HepG2 (cell line): ENCODE data around the gene TTC29. TPM values are rescaled to one million over a fixed set of nuclear protein-coding genes. Genes with fewer than 3 reads are reported as not detected.

Experiments
- ATAC-seq: fragments of 200-7000 bp; cut with Tn5 transposase; 3 replicates; pipeline ENCODE4 v1.9.1; 2020; ENCODE audit warnings: mild to moderate bottlenecking, moderate library complexity
- BruUV-seq: library from RNA; stranded (reverse); fragments of 400-500 nt; replicated peaks from 2 replicates; lab custom pipeline; 2021; lab: Mats Ljungman, UMichigan
- CTCF ChIA-PET: fragments of 300-600 bp; formaldehyde crosslinking; extraction: SDS; loops from one replicate; lab custom pipeline; 2021; ENCODE audit warnings: low total read pairs, inconsistent platforms, low intra/inter-chr PET ratio; lab: Yijun Ruan, JAX
- POLR2A ChIA-PET: fragments of 350-600 bp; sonication (Branson Sonifier 250); formaldehyde crosslinking; loops from one replicate; lab custom pipeline; 2020; ENCODE audit warnings: antibody characterized with exemption, inconsistent platforms; lab: Yijun Ruan, JAX
- DNase-seq: peaks from one replicate; pipeline ENCODE4 v3.0.0-alpha.2; 2015; ENCODE audit warnings: low spot score
- FAIRE-seq: peaks from 3 replicates; lab custom pipeline; 2011; peaks lifted over from hg19 to GRCh38; lab: Jason Lieb, UNC
- H2AFZ ChIP-seq: one replicate; pipeline ENCODE4 v1.6.1; 2011; ENCODE audit warnings: low read length, inconsistent platforms
- H3K27ac ChIP-seq: fragments of 300-600 bp; 3 replicates; pipeline ENCODE4 v1.8.0; 2011; ENCODE audit warnings: mixed run types, mild to moderate bottlenecking, mixed read lengths, low read length, inconsistent platforms; ENCODE audit not compliant: insufficient read depth; ENCODE audit errors: extremely low read length
- H3K27me3 ChIP-seq, 2 experiments: fragments of 200-600 bp in 1 of 2; 2 replicates in 1 of 2; 3 replicates in 1 of 2; pipeline versions ENCODE4 v1.6.0 to v1.8.0; 2011; ENCODE audit warnings: low read length in 2 of 2, mild to moderate bottlenecking in 2 of 2, moderate library complexity in 2 of 2, inconsistent platforms in 1 of 2; ENCODE audit not compliant: insufficient read depth in 2 of 2, control insufficient read depth in 1 of 2
- H3K36me3 ChIP-seq, 2 experiments: fragments of 200-600 bp in 1 of 2; replicated peaks in 1 of 2; 2 replicates in 1 of 2; 3 replicates in 1 of 2; pipeline versions ENCODE4 v1.5.1 to v1.8.0; 2011; ENCODE audit warnings: low read length in 2 of 2, inconsistent platforms in 1 of 2; ENCODE audit not compliant: insufficient read depth in 2 of 2, control insufficient read depth in 1 of 2
- H3K4me1 ChIP-seq: 2 replicates; pipeline ENCODE4 v1.5.1; 2012; ENCODE audit warnings: low read length, inconsistent platforms; ENCODE audit not compliant: insufficient read depth
- H3K4me2 ChIP-seq: 2 replicates; pipeline ENCODE4 v1.6.0; 2011; ENCODE audit warnings: low read depth, low read length, inconsistent platforms
- H3K4me3 ChIP-seq, 3 experiments: fragments of 200-600 bp in 1 of 3; sonication (generic), shearing (Covaris generic) in 1 of 3; replicated peaks in 1 of 3; 2 replicates each; pipeline ENCODE4 v1.5.1; 2011 to 2016; ENCODE audit warnings: low read length in 3 of 3, inconsistent platforms in 2 of 3, low read depth in 2 of 3, mild to moderate bottlenecking in 2 of 3, control low read depth in 1 of 3, mixed read lengths in 1 of 3; ENCODE audit not compliant: insufficient read depth in 1 of 3
- H3K79me2 ChIP-seq: one replicate; pipeline ENCODE4 v1.6.1; 2011; ENCODE audit warnings: low read length, inconsistent platforms; ENCODE audit not compliant: insufficient read depth
- H3K9ac ChIP-seq: 2 replicates; pipeline ENCODE4 v1.6.0; 2011; ENCODE audit warnings: mild to moderate bottlenecking, low read depth, low read length, inconsistent platforms; ENCODE audit not compliant: insufficient read depth
- H3K9me3 ChIP-seq: 2 replicates; pipeline ENCODE4 v1.5.1; 2012; ENCODE audit warnings: mild to moderate bottlenecking, low read length
- H4K20me1 ChIP-seq: 2 replicates; pipeline ENCODE4 v1.6.0; 2011; ENCODE audit warnings: inconsistent platforms, mild to moderate bottlenecking, low read length, moderate library complexity; ENCODE audit not compliant: insufficient read depth
- CBFB ChIP-seq: sonication (generic); formaldehyde crosslinking; IDR thresholded peaks from 2 replicates; pipeline ENCODE4 v1.4.0; 2020; ENCODE audit warnings: missing genetic modification reagents
- CC2D1A ChIP-seq: sonication (generic); formaldehyde crosslinking; IDR thresholded peaks from 2 replicates; pipeline ENCODE4 v1.8.1; 2023; ENCODE audit warnings: mild to moderate bottlenecking, missing genetic modification reagents
- MED1 ChIP-seq: sonication (generic); formaldehyde crosslinking; IDR thresholded peaks from 2 replicates; pipeline ENCODE4 v1.4.0; 2020; ENCODE audit warnings: missing genetic modification reagents
- NFYC ChIP-seq: IDR thresholded peaks from 2 replicates; pipeline ENCODE4 v1.6.1; 2016; ENCODE audit warnings: missing genetic modification reagents, missing compliant biosample characterization
- RBM22 ChIP-seq: fragments of 200-400 bp; formaldehyde crosslinking; optimal IDR thresholded peaks from 2 replicates; pipeline ENCODE3; 2017; ENCODE audit warnings: mild to moderate bottlenecking, low read length, moderate library complexity
- RFX3 ChIP-seq: IDR thresholded peaks from 2 replicates; pipeline ENCODE4 v1.6.1; 2016; ENCODE audit warnings: missing biosample characterization, missing genetic modification reagents
- SSRP1 ChIP-seq: IDR thresholded peaks from 2 replicates; pipeline ENCODE4 v1.6.1; 2016; ENCODE audit warnings: control low read depth
- ZFX ChIP-seq: sonication (generic); formaldehyde crosslinking; IDR thresholded peaks from 2 replicates; pipeline ENCODE4 v1.4.0; 2020; ENCODE audit warnings: mild to moderate bottlenecking, low read depth, missing genetic modification reagents, moderate library complexity
- ZNF563 ChIP-seq: sonication (generic); formaldehyde crosslinking; IDR thresholded peaks from 2 replicates; pipeline ENCODE4 v1.8.0; 2022; ENCODE audit warnings: mild to moderate bottlenecking, moderate library complexity, missing genetic modification reagents
- WGBS: methylation state at CpG from one replicate; pipeline ENCODE4 v1.1.6; 2017; ENCODE audit warnings: low lambda C conversion rate; 5-methylcytosine and 5-hydroxymethylcytosine counted together
- in situ Hi-C: cut with HindIII; loops from 2 replicates; pipeline ENCODE4 v1.10.0; 2017; ENCODE audit warnings: low pct_unique_long_range_greater_than_20kb; ENCODE audit not compliant: extremely low pct_ligation_motif_present
- intact Hi-C: fragments of 100-400 bp; cut with micrococcal nuclease; formaldehyde crosslinking; loops from one replicate; pipeline ENCODE4 v1.10.0; 2022; ENCODE audit not compliant: unreplicated experiment
- polyA plus RNA-seq, 8 experiments: library from polyadenylated mRNA; depleted of rRNA in 3 of 8; stranded (reverse) in 7 of 8; unstranded in 1 of 8; fragments of >200 nt; fragmentation: Illumina TruSeq in 4 of 8; extraction: Trizol in 4 of 8; gene quantifications; 2 replicates each; pipeline versions ENCODE4 v1.2.1 to v1.2.3, GENCODE V29; 2011 to 2016; ENCODE audit warnings: low read depth in 4 of 8, missing spikeins in 1 of 8, mixed read lengths in 1 of 8; ENCODE audit not compliant: insufficient read depth in 1 of 8
- total RNA-seq, 5 experiments: library from RNA; depleted of rRNA; stranded (reverse); fragments of >200 nt; fragmentation: Illumina TruSeq; extraction: Trizol; gene quantifications; 2 replicates each; pipeline ENCODE4 v1.2.3, GENCODE V29; 2016; ENCODE audit warnings: low read depth in 1 of 5
- TF ChIP-seq, protein P1 (sequence below): sonication (generic); formaldehyde crosslinking; IDR thresholded peaks from 2 replicates; pipeline ENCODE4 v1.5.1; 2020; ENCODE audit warnings: missing genetic modification reagents, mild to moderate bottlenecking, borderline replicate concordance
- TF ChIP-seq, protein P2 (sequence below): sonication (generic); formaldehyde crosslinking; IDR thresholded peaks from 2 replicates; pipeline ENCODE4 v1.4.0; 2020; ENCODE audit warnings: missing genetic modification reagents, borderline replicate concordance
- TF ChIP-seq, protein P3 (sequence below): sonication (generic); formaldehyde crosslinking; conservative IDR thresholded peaks from 2 replicates; pipeline ENCODE4 v1.4.0; 2020; ENCODE audit warnings: missing genetic modification reagents
- TF ChIP-seq, protein P4 (sequence below): sonication (generic); formaldehyde crosslinking; IDR thresholded peaks from 2 replicates; pipeline ENCODE4 v1.5.1; 2020; ENCODE audit warnings: mild to moderate bottlenecking, missing genetic modification reagents, moderate library complexity
- TF ChIP-seq, protein P5 (sequence below): IDR thresholded peaks from 2 replicates; pipeline ENCODE4 v1.6.1; 2012; ENCODE audit warnings: low read depth, low read length, improper control_type of control experiment

TTC29 gene
- total and polyA plus RNA-seq, 2 of the 13 experiments (the other 11 are each of a cell fraction or from before 2014, with no cell fraction given): not detected

DNA sequence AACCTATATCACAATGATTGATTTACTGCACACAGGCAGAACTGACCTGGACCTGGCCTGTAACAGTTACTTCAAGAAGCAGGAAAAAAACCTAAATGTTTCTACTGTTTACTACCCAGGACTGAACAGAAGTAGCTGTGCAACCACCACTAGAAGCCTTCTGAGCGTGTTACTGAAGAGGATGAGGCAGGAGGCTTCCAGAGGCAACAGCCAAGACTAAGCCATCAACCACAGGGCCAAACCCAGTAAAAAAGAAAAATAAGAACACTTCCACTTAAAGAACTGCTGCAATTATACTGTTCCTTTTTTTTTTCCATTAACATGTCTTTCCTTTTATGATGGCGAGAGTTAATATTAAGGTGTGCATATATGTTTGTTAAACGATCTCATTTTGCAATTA is 29.4 kb upstream of the TTC29 start:
- Histone ChIP-seq H3K36me3 (no peaks in the 10 kb centered on the region), H3K9me3 (no peaks in the 10 kb centered on the region), H3K27me3 (no peaks in the 10 kb centered on the region), H4K20me1 (no peaks in the 10 kb centered on the region), H3K4me2 (no peak overlapping the region), H3K79me2 (no peaks in the 10 kb centered on the region), H3K27ac (no peak overlapping the region), H3K4me3 (no peak overlapping the region), H2AFZ (no peak overlapping the region), H3K4me1 (no peaks in the 10 kb centered on the region), H3K9ac (no peak overlapping the region)
- intact Hi-C loops: no loop called here
- 20% methylated on average over 3 of the region's 3 CpGs for WGBS
- no TSS peak for BruUV-seq
- ATAC-seq (no peak), DNase-seq (no peak), FAIRE-seq (no peak)
- CTCF ChIA-PET: no interaction called here
- in situ Hi-C loops: no loop called here
- POLR2A ChIA-PET: no interaction called here
- TF ChIP-seq ZFX (CRISPR knock-in tag): no peak
- TF ChIP-seq SSRP1: no peak
- TF ChIP-seq ZNF563: no peak
- no peak for TF ChIP-seq CBFB (CRISPR knock-in tag)
- TF ChIP-seq, protein P1, sequence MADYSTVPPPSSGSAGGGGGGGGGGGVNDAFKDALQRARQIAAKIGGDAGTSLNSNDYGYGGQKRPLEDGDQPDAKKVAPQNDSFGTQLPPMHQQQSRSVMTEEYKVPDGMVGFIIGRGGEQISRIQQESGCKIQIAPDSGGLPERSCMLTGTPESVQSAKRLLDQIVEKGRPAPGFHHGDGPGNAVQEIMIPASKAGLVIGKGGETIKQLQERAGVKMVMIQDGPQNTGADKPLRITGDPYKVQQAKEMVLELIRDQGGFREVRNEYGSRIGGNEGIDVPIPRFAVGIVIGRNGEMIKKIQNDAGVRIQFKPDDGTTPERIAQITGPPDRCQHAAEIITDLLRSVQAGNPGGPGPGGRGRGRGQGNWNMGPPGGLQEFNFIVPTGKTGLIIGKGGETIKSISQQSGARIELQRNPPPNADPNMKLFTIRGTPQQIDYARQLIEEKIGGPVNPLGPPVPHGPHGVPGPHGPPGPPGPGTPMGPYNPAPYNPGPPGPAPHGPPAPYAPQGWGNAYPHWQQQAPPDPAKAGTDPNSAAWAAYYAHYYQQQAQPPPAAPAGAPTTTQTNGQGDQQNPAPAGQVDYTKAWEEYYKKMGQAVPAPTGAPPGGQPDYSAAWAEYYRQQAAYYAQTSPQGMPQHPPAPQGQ (CRISPR knock-in tag): no peak
- TF ChIP-seq, protein P2, sequence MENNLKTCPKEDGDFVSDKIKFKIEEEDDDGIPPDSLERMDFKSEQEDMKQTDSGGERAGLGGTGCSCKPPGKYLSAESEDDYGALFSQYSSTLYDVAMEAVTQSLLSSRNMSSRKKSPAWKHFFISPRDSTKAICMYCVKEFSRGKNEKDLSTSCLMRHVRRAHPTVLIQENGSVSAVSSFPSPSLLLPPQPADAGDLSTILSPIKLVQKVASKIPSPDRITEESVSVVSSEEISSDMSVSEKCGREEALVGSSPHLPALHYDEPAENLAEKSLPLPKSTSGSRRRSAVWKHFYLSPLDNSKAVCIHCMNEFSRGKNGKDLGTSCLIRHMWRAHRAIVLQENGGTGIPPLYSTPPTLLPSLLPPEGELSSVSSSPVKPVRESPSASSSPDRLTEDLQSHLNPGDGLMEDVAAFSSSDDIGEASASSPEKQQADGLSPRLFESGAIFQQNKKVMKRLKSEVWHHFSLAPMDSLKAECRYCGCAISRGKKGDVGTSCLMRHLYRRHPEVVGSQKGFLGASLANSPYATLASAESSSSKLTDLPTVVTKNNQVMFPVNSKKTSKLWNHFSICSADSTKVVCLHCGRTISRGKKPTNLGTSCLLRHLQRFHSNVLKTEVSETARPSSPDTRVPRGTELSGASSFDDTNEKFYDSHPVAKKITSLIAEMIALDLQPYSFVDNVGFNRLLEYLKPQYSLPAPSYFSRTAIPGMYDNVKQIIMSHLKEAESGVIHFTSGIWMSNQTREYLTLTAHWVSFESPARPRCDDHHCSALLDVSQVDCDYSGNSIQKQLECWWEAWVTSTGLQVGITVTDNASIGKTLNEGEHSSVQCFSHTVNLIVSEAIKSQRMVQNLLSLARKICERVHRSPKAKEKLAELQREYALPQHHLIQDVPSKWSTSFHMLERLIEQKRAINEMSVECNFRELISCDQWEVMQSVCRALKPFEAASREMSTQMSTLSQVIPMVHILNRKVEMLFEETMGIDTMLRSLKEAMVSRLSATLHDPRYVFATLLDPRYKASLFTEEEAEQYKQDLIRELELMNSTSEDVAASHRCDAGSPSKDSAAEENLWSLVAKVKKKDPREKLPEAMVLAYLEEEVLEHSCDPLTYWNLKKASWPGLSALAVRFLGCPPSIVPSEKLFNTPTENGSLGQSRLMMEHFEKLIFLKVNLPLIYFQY (CRISPR knock-in tag): no peak
- no peak for TF ChIP-seq RFX3 (CRISPR knock-in tag)
- no peak for TF ChIP-seq MED1 (CRISPR knock-in tag)
- no peak for TF ChIP-seq CC2D1A (CRISPR knock-in tag)
- TF ChIP-seq, protein P3, sequence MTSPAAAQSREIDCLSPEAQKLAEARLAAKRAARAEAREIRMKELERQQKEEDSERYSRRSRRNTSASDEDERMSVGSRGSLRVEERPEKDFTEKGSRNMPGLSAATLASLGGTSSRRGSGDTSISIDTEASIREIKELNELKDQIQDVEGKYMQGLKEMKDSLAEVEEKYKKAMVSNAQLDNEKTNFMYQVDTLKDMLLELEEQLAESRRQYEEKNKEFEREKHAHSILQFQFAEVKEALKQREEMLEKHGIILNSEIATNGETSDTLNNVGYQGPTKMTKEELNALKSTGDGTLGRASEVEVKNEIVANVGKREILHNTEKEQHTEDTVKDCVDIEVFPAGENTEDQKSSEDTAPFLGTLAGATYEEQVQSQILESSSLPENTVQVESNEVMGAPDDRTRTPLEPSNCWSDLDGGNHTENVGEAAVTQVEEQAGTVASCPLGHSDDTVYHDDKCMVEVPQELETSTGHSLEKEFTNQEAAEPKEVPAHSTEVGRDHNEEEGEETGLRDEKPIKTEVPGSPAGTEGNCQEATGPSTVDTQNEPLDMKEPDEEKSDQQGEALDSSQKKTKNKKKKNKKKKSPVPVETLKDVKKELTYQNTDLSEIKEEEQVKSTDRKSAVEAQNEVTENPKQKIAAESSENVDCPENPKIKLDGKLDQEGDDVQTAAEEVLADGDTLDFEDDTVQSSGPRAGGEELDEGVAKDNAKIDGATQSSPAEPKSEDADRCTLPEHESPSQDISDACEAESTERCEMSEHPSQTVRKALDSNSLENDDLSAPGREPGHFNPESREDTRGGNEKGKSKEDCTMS (CRISPR knock-in tag): no peak
- TF ChIP-seq, protein P4, sequence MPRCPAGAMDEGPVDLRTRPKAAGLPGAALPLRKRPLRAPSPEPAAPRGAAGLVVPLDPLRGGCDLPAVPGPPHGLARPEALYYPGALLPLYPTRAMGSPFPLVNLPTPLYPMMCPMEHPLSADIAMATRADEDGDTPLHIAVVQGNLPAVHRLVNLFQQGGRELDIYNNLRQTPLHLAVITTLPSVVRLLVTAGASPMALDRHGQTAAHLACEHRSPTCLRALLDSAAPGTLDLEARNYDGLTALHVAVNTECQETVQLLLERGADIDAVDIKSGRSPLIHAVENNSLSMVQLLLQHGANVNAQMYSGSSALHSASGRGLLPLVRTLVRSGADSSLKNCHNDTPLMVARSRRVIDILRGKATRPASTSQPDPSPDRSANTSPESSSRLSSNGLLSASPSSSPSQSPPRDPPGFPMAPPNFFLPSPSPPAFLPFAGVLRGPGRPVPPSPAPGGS: no peak
- no peak for TF ChIP-seq NFYC (CRISPR knock-in tag)
- TF ChIP-seq RBM22: no peak
- TF ChIP-seq, protein P5, sequence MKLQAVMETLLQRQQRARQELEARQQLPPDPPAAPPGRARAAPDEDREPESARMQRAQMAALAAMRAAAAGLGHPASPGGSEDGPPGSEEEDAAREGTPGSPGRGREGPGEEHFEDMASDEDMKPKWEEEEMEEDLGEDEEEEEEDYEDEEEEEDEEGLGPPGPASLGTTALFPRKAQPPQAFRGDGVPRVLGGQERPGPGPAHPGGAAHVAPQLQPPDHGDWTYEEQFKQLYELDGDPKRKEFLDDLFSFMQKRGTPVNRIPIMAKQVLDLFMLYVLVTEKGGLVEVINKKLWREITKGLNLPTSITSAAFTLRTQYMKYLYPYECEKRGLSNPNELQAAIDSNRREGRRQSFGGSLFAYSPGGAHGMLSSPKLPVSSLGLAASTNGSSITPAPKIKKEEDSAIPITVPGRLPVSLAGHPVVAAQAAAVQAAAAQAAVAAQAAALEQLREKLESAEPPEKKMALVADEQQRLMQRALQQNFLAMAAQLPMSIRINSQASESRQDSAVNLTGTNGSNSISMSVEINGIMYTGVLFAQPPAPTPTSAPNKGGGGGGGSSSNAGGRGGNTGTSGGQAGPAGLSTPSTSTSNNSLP: no peak
